Mesothelial cell of epicardium (in vitro differentiated cells): Measurements from ENCODE around the gene NPIPA1. TPM values are rescaled to one million over a fixed set of nuclear protein-coding genes. Genes with fewer than 3 reads are reported as not detected.

Experiments
- DNase-seq, 2 experiments: peaks; one replicate each; pipeline ENCODE4 v3.0.0; 2021; ENCODE audit warnings: low spot score in 2 of 2; ENCODE audit not compliant: unreplicated experiment in 2 of 2
- H3K27ac Mint-ChIP-seq: 2 replicates; pipeline ENCODE4 v1.8.0; 2021; ENCODE audit warnings: mixed read lengths
- H3K27me3 Mint-ChIP-seq: 2 replicates; pipeline ENCODE4 v1.8.0; 2021; ENCODE audit warnings: low read depth, mixed read lengths
- H3K36me3 Mint-ChIP-seq: 2 replicates; pipeline ENCODE4 v1.8.0; 2021; ENCODE audit warnings: mixed read lengths
- H3K4me1 Mint-ChIP-seq: 2 replicates; pipeline ENCODE4 v1.8.0; 2021; ENCODE audit warnings: mixed read lengths
- H3K4me3 Mint-ChIP-seq: 2 replicates; pipeline ENCODE4 v1.8.0; 2021; ENCODE audit warnings: mild to moderate bottlenecking, moderate library complexity, mixed read lengths
- H3K9me3 Mint-ChIP-seq: 2 replicates; pipeline ENCODE4 v1.8.0; 2021; ENCODE audit warnings: mixed read lengths
- total RNA-seq: library from RNA; stranded (reverse); gene quantifications from 3 replicates; pipeline ENCODE4 v1.2.1, GENCODE V29; 2021
- TF ChIP-seq, protein P1 (sequence below): fragments of 200-600 bp; sonication (generic); IDR thresholded peaks from one replicate; pipeline ENCODE4 v1.5.0; 2021; ENCODE audit warnings: antibody characterized with exemption; ENCODE audit not compliant: unreplicated experiment

NPIPA1 gene
- total RNA-seq, 1 donor from 2014 or later: 261 TPM

DNA sequence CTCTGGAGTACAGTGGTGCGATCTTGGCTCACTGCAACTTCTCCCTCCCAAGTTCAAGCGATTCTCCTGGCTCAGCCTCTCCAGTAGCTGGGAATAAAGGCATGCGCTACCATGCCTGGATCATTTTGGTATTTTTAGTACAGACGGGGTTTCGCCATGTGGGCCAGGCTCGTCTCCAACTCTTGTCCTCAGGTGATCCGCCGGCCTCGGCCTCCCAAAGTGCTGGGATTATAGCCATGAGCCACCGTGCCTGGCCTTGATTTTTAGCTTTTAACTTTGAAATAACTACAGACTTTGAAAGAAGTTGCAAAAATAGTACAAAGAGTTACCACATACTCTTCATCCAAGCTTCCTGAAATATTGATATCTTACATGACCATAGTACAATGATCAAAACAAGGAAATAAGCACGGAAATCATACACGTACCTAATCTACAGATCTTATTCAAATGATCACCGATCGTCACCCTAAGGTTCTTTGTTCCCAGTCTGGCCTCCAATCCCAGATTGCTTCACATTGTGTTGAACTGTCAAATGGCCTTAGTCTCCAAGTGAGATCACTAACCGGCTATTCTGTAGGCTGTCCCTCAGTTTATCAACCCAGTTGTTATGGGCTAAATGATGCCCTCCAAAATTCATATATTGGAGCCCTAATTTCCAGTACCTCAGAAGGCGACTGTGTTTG is 18.4 kb downstream of the NPIPA1 start:
- no peaks in the 10 kb centered on the region for H3K9me3 Mint-ChIP-seq
- TF ChIP-seq, protein P1, sequence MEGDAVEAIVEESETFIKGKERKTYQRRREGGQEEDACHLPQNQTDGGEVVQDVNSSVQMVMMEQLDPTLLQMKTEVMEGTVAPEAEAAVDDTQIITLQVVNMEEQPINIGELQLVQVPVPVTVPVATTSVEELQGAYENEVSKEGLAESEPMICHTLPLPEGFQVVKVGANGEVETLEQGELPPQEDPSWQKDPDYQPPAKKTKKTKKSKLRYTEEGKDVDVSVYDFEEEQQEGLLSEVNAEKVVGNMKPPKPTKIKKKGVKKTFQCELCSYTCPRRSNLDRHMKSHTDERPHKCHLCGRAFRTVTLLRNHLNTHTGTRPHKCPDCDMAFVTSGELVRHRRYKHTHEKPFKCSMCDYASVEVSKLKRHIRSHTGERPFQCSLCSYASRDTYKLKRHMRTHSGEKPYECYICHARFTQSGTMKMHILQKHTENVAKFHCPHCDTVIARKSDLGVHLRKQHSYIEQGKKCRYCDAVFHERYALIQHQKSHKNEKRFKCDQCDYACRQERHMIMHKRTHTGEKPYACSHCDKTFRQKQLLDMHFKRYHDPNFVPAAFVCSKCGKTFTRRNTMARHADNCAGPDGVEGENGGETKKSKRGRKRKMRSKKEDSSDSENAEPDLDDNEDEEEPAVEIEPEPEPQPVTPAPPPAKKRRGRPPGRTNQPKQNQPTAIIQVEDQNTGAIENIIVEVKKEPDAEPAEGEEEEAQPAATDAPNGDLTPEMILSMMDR: no peak
- peaks cover 10% of the 10 kb centered on the region for H3K4me1 Mint-ChIP-seq
- no peak overlapping the region for H3K27ac Mint-ChIP-seq
- DNase-seq: no peak
- H3K4me3 Mint-ChIP-seq: no peak overlapping the region
- H3K27me3 Mint-ChIP-seq: peaks cover 5% of the 10 kb centered on the region
- no peaks in the 10 kb centered on the region for H3K36me3 Mint-ChIP-seq

DNA sequence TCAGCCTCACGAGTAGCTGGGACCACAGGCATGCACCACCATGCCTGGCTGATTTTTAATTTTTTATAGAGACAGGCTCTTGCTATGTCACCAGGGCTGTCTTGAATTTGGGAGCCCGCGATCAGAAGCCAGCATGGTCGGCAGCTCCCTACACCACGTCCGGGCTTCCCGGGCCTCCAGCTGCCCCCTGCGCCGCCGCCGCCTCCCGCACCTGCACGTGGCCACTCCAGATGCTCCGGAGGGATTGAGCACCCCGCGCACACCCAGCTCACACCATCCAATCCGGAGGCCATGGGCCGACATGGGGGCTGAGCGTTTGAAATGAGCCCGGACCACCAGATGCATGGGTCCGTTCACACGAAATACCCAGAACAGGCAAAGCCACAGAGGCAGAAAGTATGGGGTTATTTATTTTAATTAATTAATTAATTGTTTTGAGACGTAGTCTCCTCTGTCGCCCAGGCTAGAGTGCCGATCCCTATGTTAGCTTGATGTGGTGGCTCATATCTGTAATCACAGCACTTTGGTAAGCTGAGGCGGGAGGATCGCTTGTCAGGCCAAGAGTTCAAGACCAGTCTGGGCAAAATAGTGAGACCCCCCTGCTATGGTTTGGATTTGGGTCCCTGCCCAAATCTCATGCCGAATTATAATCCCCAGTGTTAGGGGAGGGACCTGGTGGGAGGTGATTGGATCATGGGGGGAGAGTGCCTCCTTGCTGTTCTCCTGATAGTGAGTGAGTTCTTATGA is 20.5 kb downstream of the NPIPA1 start:
- H3K36me3 Mint-ChIP-seq: no peaks in the 10 kb centered on the region
- DNase-seq: no peak

DNA sequence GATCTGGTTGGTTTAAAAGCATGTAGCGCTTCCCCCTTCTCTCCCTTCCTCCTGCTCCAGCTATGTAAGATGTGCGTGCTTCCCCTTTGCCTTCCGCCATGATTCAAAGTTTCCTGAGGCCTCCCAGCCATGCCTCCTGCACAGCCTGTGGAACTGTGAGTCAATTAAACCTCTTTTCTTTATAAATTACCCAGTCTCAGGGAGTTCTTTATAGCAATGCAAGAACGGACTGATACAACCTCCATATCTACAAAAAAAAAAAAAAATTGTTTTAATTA is 21.0 kb downstream of the NPIPA1 start:
- TF ChIP-seq, protein P1: no peak
- DNase-seq: no peak
- Mint-ChIP-seq H3K9me3 (peaks cover 2% of the 10 kb centered on the region), H3K27ac (no peak overlapping the region), H3K36me3 (no peaks in the 10 kb centered on the region), H3K27me3 (peaks cover 21% of the 10 kb centered on the region), H3K4me1 (peaks cover 10% of the 10 kb centered on the region), H3K4me3 (no peak overlapping the region)

More for the DNA sequence above, 20.5 kb downstream of the NPIPA1 start:
- H3K27ac Mint-ChIP-seq: peak overlapping the region; percentile 22
- no peaks in the 10 kb centered on the region for H3K9me3 Mint-ChIP-seq
- TF ChIP-seq, protein P1: no peak
- H3K27me3 Mint-ChIP-seq: peaks cover 18% of the 10 kb centered on the region
- peaks cover 10% of the 10 kb centered on the region for H3K4me1 Mint-ChIP-seq
- H3K4me3 Mint-ChIP-seq: no peak overlapping the region

GRCh38 chr16:14958970-14959369 is 21.7 kb downstream of the NPIPA1 start:
- TF ChIP-seq, protein P1: no peak
- H3K36me3 Mint-ChIP-seq: no peaks in the 10 kb centered on the region
- no peak overlapping the region for H3K27ac Mint-ChIP-seq
- H3K27me3 Mint-ChIP-seq: peaks cover 26% of the 10 kb centered on the region
- no peak for DNase-seq
- H3K4me1 Mint-ChIP-seq: peaks cover 10% of the 10 kb centered on the region
- H3K4me3 Mint-ChIP-seq: no peak overlapping the region
- peaks cover 6% of the 10 kb centered on the region for H3K9me3 Mint-ChIP-seq

GRCh38 chr16:14961405-14962186 is 24.4 kb downstream of the NPIPA1 start:
- Mint-ChIP-seq H3K27ac (no peak overlapping the region), H3K4me3 (no peak overlapping the region), H3K9me3 (peaks cover 6% of the 10 kb centered on the region), H3K36me3 (no peaks in the 10 kb centered on the region), H3K27me3 (peaks cover 31% of the 10 kb centered on the region), H3K4me1 (peaks cover 10% of the 10 kb centered on the region)
- TF ChIP-seq, protein P1: no peak
- DNase-seq: no peak
